ENCODE data around the gene WFIKKN1.

Gene WFIKKN1

GRCh38 chr16:675884-676564 is 45.2 kb downstream of the WFIKKN1 start:
- ATAC-seq: no peak
- TF ChIP-seq ZFP3 (CRISPR knock-in tag; IDR thresholded peaks at IDR 0.05) (no peak), TSHZ2 (CRISPR knock-in tag; IDR thresholded peaks at IDR 0.05) (no peak), POU6F1 (CRISPR knock-in tag; IDR thresholded peaks at IDR 0.05; ENCODE audit: borderline replicate concordance, low read depth) (no peak), BACH2 (CRISPR knock-in tag; IDR thresholded peaks at IDR 0.05; ENCODE audit: borderline replicate concordance) (no peak), ESRRG (CRISPR knock-in tag; IDR thresholded peaks at IDR 0.05) (no peak), PPARA (CRISPR knock-in tag; IDR thresholded peaks at IDR 0.05; ENCODE audit: borderline replicate concordance) (no peak), ARNTL (CRISPR knock-in tag; IDR thresholded peaks at IDR 0.05; ENCODE audit: borderline replicate concordance, low read depth) (no peak), ZNF8 (CRISPR knock-in tag; IDR thresholded peaks at IDR 0.05) (no peak), ZNF565 (CRISPR knock-in tag; conservative IDR thresholded peaks at IDR 0.05; ENCODE audit: low read depth) (no peak), PATZ1 (CRISPR knock-in tag; IDR thresholded peaks at IDR 0.05; ENCODE audit: borderline replicate concordance) (no peak), CSRNP3 (CRISPR knock-in tag; IDR thresholded peaks at IDR 0.05) (no peak), TCF4 (CRISPR knock-in tag; IDR thresholded peaks at IDR 0.05; ENCODE audit: borderline replicate concordance) (no peak), CSDC2 (CRISPR knock-in tag; IDR thresholded peaks at IDR 0.05) (no peak), ZC3H10 (CRISPR knock-in tag; IDR thresholded peaks at IDR 0.05) (no peak), CREB5 (CRISPR knock-in tag; IDR thresholded peaks at IDR 0.05; ENCODE audit: low read depth) (no peak), ZFP30 (CRISPR knock-in tag; IDR thresholded peaks at IDR 0.05) (no peak)

GRCh38 chr16:676565-676902 is 45.7 kb downstream of the WFIKKN1 start:
- ATAC-seq: no peak
- TF ChIP-seq BACH2 (CRISPR knock-in tag; IDR thresholded peaks at IDR 0.05; ENCODE audit: borderline replicate concordance): no peak
- TF ChIP-seq ZNF8 (CRISPR knock-in tag; IDR thresholded peaks at IDR 0.05): no peak
- TF ChIP-seq ZC3H10 (CRISPR knock-in tag; IDR thresholded peaks at IDR 0.05): no peak
- no peak for TF ChIP-seq POU6F1 (CRISPR knock-in tag; IDR thresholded peaks at IDR 0.05; ENCODE audit: borderline replicate concordance, low read depth)
- no peak for TF ChIP-seq ZFP30 (CRISPR knock-in tag; IDR thresholded peaks at IDR 0.05)
- no peak for TF ChIP-seq RARB (CRISPR knock-in tag; IDR thresholded peaks at IDR 0.05)
- no peak for TF ChIP-seq TCF4 (CRISPR knock-in tag; IDR thresholded peaks at IDR 0.05; ENCODE audit: borderline replicate concordance)
- no peak for TF ChIP-seq CSRNP3 (CRISPR knock-in tag; IDR thresholded peaks at IDR 0.05)
- TF ChIP-seq CSDC2 (CRISPR knock-in tag; IDR thresholded peaks at IDR 0.05): no peak
- TF ChIP-seq TSHZ2 (CRISPR knock-in tag; IDR thresholded peaks at IDR 0.05): no peak
- no peak for TF ChIP-seq ISL1 (CRISPR knock-in tag; IDR thresholded peaks at IDR 0.05)
- TF ChIP-seq ESRRG (CRISPR knock-in tag; IDR thresholded peaks at IDR 0.05): no peak
- no peak for TF ChIP-seq ZFP3 (CRISPR knock-in tag; IDR thresholded peaks at IDR 0.05)
- no peak for TF ChIP-seq CREB5 (CRISPR knock-in tag; IDR thresholded peaks at IDR 0.05; ENCODE audit: low read depth)
- no peak for TF ChIP-seq ARNTL (CRISPR knock-in tag; IDR thresholded peaks at IDR 0.05; ENCODE audit: borderline replicate concordance, low read depth)

All from SK-N-SH treated with all-trans-retinoic acid at 6 μM for 48 hours (cell line).